GM21786 (cell line): ENCODE measurements around the gene TNFAIP8L1.

Experiments used
- ATAC-seq: cut with Tn5 transposase; IDR thresholded peaks from one replicate; pipeline ENCODE4 v1.9.1; 2021; ENCODE audit not compliant: unreplicated experiment

The TNFAIP8L1 gene

GRCh38 chr19:4609878-4610511, 29.3 kb upstream of the TNFAIP8L1 start:
- no peak for ATAC-seq

GRCh38 chr19:4613254-4613751, 26.0 kb upstream of the TNFAIP8L1 start:
- ATAC-seq = no peak

- ATAC-seq = no peak
Observed at GRCh38 chr19:4618019-4618418, 21.3 kb upstream of the TNFAIP8L1 start.

GRCh38 chr19:4619668-4620294, 19.5 kb upstream of the TNFAIP8L1 start:
- ATAC-seq = no peak

GRCh38 chr19:4620675-4621074, 18.6 kb upstream of the TNFAIP8L1 start:
- no peak for ATAC-seq

- ATAC-seq = no peak
Observed at GRCh38 chr19:4622695-4623421, 16.5 kb upstream of the TNFAIP8L1 start.

GRCh38 chr19:4624301-4624700, 15.0 kb upstream of the TNFAIP8L1 start:
- ATAC-seq = no peak

- no peak for ATAC-seq
Observed at GRCh38 chr19:4624733-4625362, 14.5 kb upstream of the TNFAIP8L1 start.

- ATAC-seq = no peak
Observed at GRCh38 chr19:4633140-4633967, 6.0 kb upstream of the TNFAIP8L1 start.

- ATAC-seq = no peak
Observed at GRCh38 chr19:4635754-4636116, 3.6 kb upstream of the TNFAIP8L1 start.

GRCh38 chr19:4636151-4636717, 3.1 kb upstream of the TNFAIP8L1 start:
- ATAC-seq = no peak

- no peak for ATAC-seq
Observed at GRCh38 chr19:4636761-4637160, 2.6 kb upstream of the TNFAIP8L1 start.

- ATAC-seq = no peak
Observed at GRCh38 chr19:4638317-4638716, 999 bp upstream of the TNFAIP8L1 start.

GRCh38 chr19:4639531-4640246, 373 bp downstream of the TNFAIP8L1 start:
- no peak for ATAC-seq

- no peak for ATAC-seq
Observed at GRCh38 chr19:4640247-4641000, 1.1 kb downstream of the TNFAIP8L1 start.

- no peak for ATAC-seq
Observed at GRCh38 chr19:4641132-4641531, 1.8 kb downstream of the TNFAIP8L1 start.

- no peak for ATAC-seq
Observed at GRCh38 chr19:4642625-4643024, 3.3 kb downstream of the TNFAIP8L1 start.

- no peak for ATAC-seq
Observed at GRCh38 chr19:4645718-4646117, 6.4 kb downstream of the TNFAIP8L1 start.
